Transverse colon (tissue), 4 donors: ENCODE measurements around the gene AQR. TPM values are rescaled to one million over a fixed set of nuclear protein-coding genes. Genes with fewer than 3 reads are reported as not detected.

ENCODE experiments used
- DNase-seq: peaks from one replicate; pipeline ENCODE4 v3.0.0-alpha.2; 2019
- H3K27ac ChIP-seq, 4 donors: fragments of 200-600 bp; sonication (generic); 2 replicates each; pipeline ENCODE4 v1.5.1; 2016 to 2018; ENCODE audit warnings: inconsistent platforms in 4 of 4
- H3K27me3 ChIP-seq: fragments of 200-600 bp; sonication (generic); 2 replicates; pipeline ENCODE4 v1.5.1; 2017; ENCODE audit warnings: inconsistent platforms
- H3K36me3 ChIP-seq, 4 donors: fragments of 200-600 bp; sonication (generic); 2 replicates each; pipeline ENCODE4 v1.5.1; 2017 to 2019; ENCODE audit warnings: inconsistent platforms in 4 of 4
- H3K4me1 ChIP-seq, 4 donors: fragments of 200-600 bp; sonication (generic); 2 replicates each; pipeline ENCODE4 v1.5.1; 2017 to 2020; ENCODE audit warnings: inconsistent platforms in 4 of 4
- H3K4me3 ChIP-seq, 4 donors: fragments of 200-600 bp; sonication (generic); 1 replicate in 1 of 4; 2 replicates in 3 of 4; pipeline versions ENCODE4 v1.5.1 to v1.6.1; 2017 to 2019; ENCODE audit warnings: inconsistent platforms in 4 of 4
- H3K9me3 ChIP-seq, 2 donors: fragments of 200-600 bp; sonication (generic); 2 replicates each; pipeline ENCODE4 v1.5.1; 2017 to 2019; ENCODE audit warnings: inconsistent platforms in 2 of 2
- CTCF ChIP-seq, 5 experiments: fragments of 200-600 bp in 3 of 5; fragments of 450-650 bp in 2 of 5; sonication (generic) in 3 of 5; IDR thresholded peaks; 1 replicate in 2 of 5; 2 replicates in 3 of 5; pipeline ENCODE4 v1.5.1; 2016 to 2017; ENCODE audit warnings: antibody characterized with exemption in 5 of 5, inconsistent platforms in 3 of 5, mild to moderate bottlenecking in 2 of 5, moderate library complexity in 1 of 5
- EP300 ChIP-seq: sonication (generic); formaldehyde crosslinking; IDR thresholded peaks from one replicate; pipeline ENCODE4 v1.6.1; 2017; ENCODE audit warnings: antibody characterized with exemption, low read depth
- POLR2A ChIP-seq: fragments of 450-650 bp; IDR thresholded peaks from one replicate; pipeline ENCODE4 v1.6.1; 2016; ENCODE audit warnings: antibody characterized with exemption, mild to moderate bottlenecking, moderate library complexity
- POLR2AphosphoS5 ChIP-seq, 3 donors: sonication (generic); formaldehyde crosslinking; IDR thresholded peaks; one replicate each; pipeline ENCODE4 v1.6.1; 2016; ENCODE audit warnings: antibody characterized with exemption in 3 of 3
- WGBS, 2 donors: methylation state at CpG; one replicate each; pipeline ENCODE4 v1.1.5; 2018; ENCODE audit warnings: low coverage in 1 of 2; 5-methylcytosine and 5-hydroxymethylcytosine counted together
- in situ Hi-C, 4 donors: fragments of 200-750 bp; cut with MboI; loops; one replicate each; pipeline versions ENCODE4 v1.15.0 to v1.15.1; 2017; ENCODE audit warnings: low sequenced_read_pairs in 3 of 4, low pct_ligation_motif_present in 1 of 4, low pct_unique_long_range_greater_than_20kb in 1 of 4
- intact Hi-C: fragments of 100-400 bp; cut with DNase I; formaldehyde crosslinking; loops from one replicate; pipeline ENCODE4 v1.15.1; 2023; ENCODE audit warnings: low total_unique reads
- total RNA-seq, 4 donors: library from RNA; depleted of rRNA; stranded (reverse); fragments of >200 nt; gene quantifications; one replicate each; pipeline ENCODE4 v1.1.0, GENCODE V29; 2016

The AQR gene
- total RNA-seq, 4 donors from 2014 or later = 13.8 to 25.7 (median 23.5) TPM

- TF ChIP-seq CTCF (IDR thresholded peaks at IDR 0.05) (no peak), POLR2AphosphoS5 (IDR thresholded peaks at IDR 0.05) (no peak), POLR2A (no peak), EP300 (no peak)
- Histone ChIP-seq H3K9me3 (no peaks in the 10 kb centered on the region), H3K4me1 (peaks cover 3 to 9% (median 7%) of the 10 kb centered on the region in 4 donors), H3K27me3 (no peaks in the 10 kb centered on the region), H3K36me3 (peaks cover 0 to 13% (median 7%) of the 10 kb centered on the region in 4 donors), H3K4me3 (no peak overlapping the region), H3K27ac (no peak overlapping the region)
- no peak for DNase-seq
- in situ Hi-C loops = no loop called here
- WGBS, 2 donors = 64 to 83% methylated on average over 2 of the region's 2 CpGs
- intact Hi-C loops = no loop called here
These were observed 116.4 kb downstream of the AQR start for GRCh38 chr15:34853001-34853758.

- intact Hi-C loops = no loop called here
- peaks cover 0 to 12% (median 2%) of the 10 kb centered on the region in 4 donors for H3K36me3 ChIP-seq
- no peaks in the 10 kb centered on the region for H3K9me3 ChIP-seq
- H3K27ac ChIP-seq = no peak overlapping the region
- H3K4me1 ChIP-seq = peaks cover 3 to 9% (median 7%) of the 10 kb centered on the region in 4 donors
- H3K27me3 ChIP-seq = no peaks in the 10 kb centered on the region
- no peak overlapping the region for H3K4me3 ChIP-seq
- in situ Hi-C loops = no loop called here
- TF ChIP-seq POLR2AphosphoS5 (IDR thresholded peaks at IDR 0.05) (no peak), POLR2A (no peak), CTCF (IDR thresholded peaks at IDR 0.05) (no peak), EP300 (no peak)
- WGBS, 2 donors = 76 to 100% methylated on average over 4 of the region's 4 CpGs
- no peak for DNase-seq
These were observed 117.8 kb downstream of the AQR start for GRCh38 chr15:34851751-34852150.

GRCh38 chr15:34851007-34851406, 118.5 kb downstream of the AQR start:
- intact Hi-C loops (no loop called here), in situ Hi-C loops (no loop called here)
- Histone ChIP-seq H3K9me3 (no peaks in the 10 kb centered on the region), H3K27ac (no peak overlapping the region), H3K4me1 (peaks cover 3 to 8% (median 6%) of the 10 kb centered on the region in 4 donors), H3K27me3 (no peaks in the 10 kb centered on the region), H3K36me3 (peaks cover 0 to 6% (median 0%) of the 10 kb centered on the region in 4 donors), H3K4me3 (no peak overlapping the region)
- 86 to 95% methylated on average over 3 of the region's 3 CpGs for WGBS, 2 donors
- DNase-seq = no peak
- TF ChIP-seq CTCF (IDR thresholded peaks at IDR 0.05) = no peak
- TF ChIP-seq EP300 = no peak
- TF ChIP-seq POLR2A = no peak
- TF ChIP-seq POLR2AphosphoS5 (IDR thresholded peaks at IDR 0.05) = no peak

GRCh38 chr15:34850121-34850520, 119.4 kb downstream of the AQR start:
- H3K9me3 ChIP-seq = no peaks in the 10 kb centered on the region
- no peaks in the 10 kb centered on the region for H3K27me3 ChIP-seq
- no peak overlapping the region for H3K27ac ChIP-seq
- no peak for TF ChIP-seq CTCF (IDR thresholded peaks at IDR 0.05)
- no peak for TF ChIP-seq POLR2A
- TF ChIP-seq EP300 = no peak
- TF ChIP-seq POLR2AphosphoS5 (IDR thresholded peaks at IDR 0.05) = no peak
- in situ Hi-C loops (no loop called here), intact Hi-C loops (no loop called here)
- H3K4me1 ChIP-seq = peaks cover 0 to 8% (median 0%) of the 10 kb centered on the region in 4 donors
- no peaks in the 10 kb centered on the region for H3K36me3 ChIP-seq
- H3K4me3 ChIP-seq = no peak overlapping the region
- WGBS, 2 donors = 85% methylated on average over 10 of the region's 10 CpGs; no CpG with 5 or more reads in 1 of the 2 donors
- DNase-seq = no peak
